Esophagus squamous epithelium (tissue), 5 donors: ENCODE results near the gene PIK3AP1. TPM values are rescaled to one million over a fixed set of nuclear protein-coding genes. Genes with fewer than 3 reads are reported as not detected.
"Not testable (repeated sequence)": the region's sequence is repeated elsewhere in the genome, so short reads cannot be mapped to it uniquely, and the experiment has no call there.

Experiments used
- DNase-seq: peaks from one replicate; lab custom pipeline; 2025; lab: John Stamatoyannopoulos, UW
- H3K27ac ChIP-seq, 4 donors: fragments of 200-600 bp; sonication (generic); one replicate each; pipeline ENCODE4 v1.5.1; 2016 to 2019; ENCODE audit warnings: mild to moderate bottlenecking in 1 of 4
- H3K27me3 ChIP-seq, 4 donors: fragments of 200-600 bp; sonication (generic); 1 replicate in 3 of 4; 2 replicates in 1 of 4; pipeline versions ENCODE4 v1.5.1 to v1.6.0; 2017 to 2021; ENCODE audit warnings: antibody characterized with exemption in 1 of 4
- H3K36me3 ChIP-seq, 3 donors: fragments of 200-600 bp; sonication (generic); one replicate each; pipeline ENCODE4 v1.5.1; 2016 to 2019
- H3K4me1 ChIP-seq, 3 donors: fragments of 200-600 bp; sonication (generic); one replicate each; pipeline ENCODE4 v1.5.1; 2017 to 2019
- H3K4me3 ChIP-seq, 4 donors: fragments of 200-600 bp; sonication (generic); 1 replicate in 3 of 4; 2 replicates in 1 of 4; pipeline ENCODE4 v1.5.1; 2016 to 2019; ENCODE audit warnings: mild to moderate bottlenecking in 2 of 4, moderate library complexity in 1 of 4
- H3K9me3 ChIP-seq, 3 donors: fragments of 200-600 bp; sonication (generic); one replicate each; pipeline ENCODE4 v1.5.1; 2016 to 2019
- POLR2A ChIP-seq, 4 donors: fragments of 450-650 bp; IDR thresholded peaks; one replicate each; pipeline ENCODE4 v1.6.1; 2017; ENCODE audit warnings: antibody characterized with exemption in 4 of 4, mild to moderate bottlenecking in 4 of 4, moderate library complexity in 3 of 4
- WGBS, 2 donors: methylation state at CpG; one replicate each; pipeline ENCODE4 v1.1.5; 2018; 5-methylcytosine and 5-hydroxymethylcytosine counted together
- intact Hi-C: fragments of 100-400 bp; cut with DNase I; formaldehyde crosslinking; loops from one replicate; pipeline ENCODE4 v1.15.0; 2022
- total RNA-seq, 4 donors: library from RNA; depleted of rRNA; stranded (reverse); fragments of >200 nt; gene quantifications; one replicate each; pipeline ENCODE4 v1.1.0, GENCODE V29; 2016
- TF ChIP-seq, protein P1 (sequence below), 6 experiments: fragments of 450-650 bp in 4 of 6; fragments of 200-600 bp in 2 of 6; sonication (generic) in 2 of 6; IDR thresholded peaks; one replicate each; pipeline ENCODE4 v1.5.1; 2016 to 2019; ENCODE audit warnings: antibody characterized with exemption in 6 of 6, mild to moderate bottlenecking in 4 of 6, moderate library complexity in 4 of 6
- donor health status: DM: yes; HTN: yes; CAD: no.

Gene PIK3AP1
- total RNA-seq, 4 donors from 2014 or later: 0.57 to 7.6 (median 3.7) TPM

DNA sequence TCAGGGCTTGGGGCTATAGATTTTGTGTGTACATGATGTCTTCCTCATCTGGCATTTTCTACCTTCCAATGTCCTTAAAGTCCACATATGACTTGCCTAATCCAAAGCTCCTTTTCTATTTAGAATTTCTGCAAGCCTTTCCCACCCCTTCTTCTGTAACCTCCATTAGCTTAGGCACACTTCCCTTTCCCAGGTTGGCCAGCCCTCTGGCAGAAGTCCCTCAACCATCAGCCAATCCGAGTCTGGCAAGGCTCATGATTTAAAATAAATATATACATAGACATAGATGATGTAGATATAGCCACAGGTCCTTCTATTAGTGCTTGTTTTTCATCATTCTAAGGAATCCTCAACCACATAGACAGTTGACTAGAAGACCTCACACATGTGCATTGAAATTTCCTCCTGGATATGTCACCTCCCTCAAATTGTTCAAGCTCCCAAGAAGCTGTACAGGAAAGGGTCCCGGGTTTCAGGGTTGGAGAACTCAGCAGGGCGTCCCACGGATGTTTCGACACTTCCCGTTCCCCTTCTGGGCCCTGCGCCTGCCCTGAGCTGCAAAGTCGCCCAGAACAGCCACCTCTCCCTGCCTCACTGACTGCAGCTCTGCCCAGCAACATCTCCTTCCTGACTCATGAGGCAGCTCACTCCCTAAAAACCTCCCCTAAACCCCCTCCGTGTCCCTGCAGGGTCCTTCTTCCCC, 20.4 kb upstream of the PIK3AP1 start:
- no peak for DNase-seq
- Histone ChIP-seq H3K4me1 (no peaks in the 10 kb centered on the region), H3K36me3 (no peaks in the 10 kb centered on the region), H3K27me3 (no peaks in the 10 kb centered on the region), H3K27ac (peak overlapping the region in 2 of 4 donors; percentile 29 to 34), H3K4me3 (no peak overlapping the region), H3K9me3 (no peaks in the 10 kb centered on the region)
- intact Hi-C loops: no loop called here
- 58 to 68% methylated on average over 9 of the region's 9 CpGs for WGBS, 2 donors
- TF ChIP-seq, protein P1, sequence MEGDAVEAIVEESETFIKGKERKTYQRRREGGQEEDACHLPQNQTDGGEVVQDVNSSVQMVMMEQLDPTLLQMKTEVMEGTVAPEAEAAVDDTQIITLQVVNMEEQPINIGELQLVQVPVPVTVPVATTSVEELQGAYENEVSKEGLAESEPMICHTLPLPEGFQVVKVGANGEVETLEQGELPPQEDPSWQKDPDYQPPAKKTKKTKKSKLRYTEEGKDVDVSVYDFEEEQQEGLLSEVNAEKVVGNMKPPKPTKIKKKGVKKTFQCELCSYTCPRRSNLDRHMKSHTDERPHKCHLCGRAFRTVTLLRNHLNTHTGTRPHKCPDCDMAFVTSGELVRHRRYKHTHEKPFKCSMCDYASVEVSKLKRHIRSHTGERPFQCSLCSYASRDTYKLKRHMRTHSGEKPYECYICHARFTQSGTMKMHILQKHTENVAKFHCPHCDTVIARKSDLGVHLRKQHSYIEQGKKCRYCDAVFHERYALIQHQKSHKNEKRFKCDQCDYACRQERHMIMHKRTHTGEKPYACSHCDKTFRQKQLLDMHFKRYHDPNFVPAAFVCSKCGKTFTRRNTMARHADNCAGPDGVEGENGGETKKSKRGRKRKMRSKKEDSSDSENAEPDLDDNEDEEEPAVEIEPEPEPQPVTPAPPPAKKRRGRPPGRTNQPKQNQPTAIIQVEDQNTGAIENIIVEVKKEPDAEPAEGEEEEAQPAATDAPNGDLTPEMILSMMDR (IDR thresholded peaks at IDR 0.05): no peak
- peak in 1 of 4 donors; percentile 7 for TF ChIP-seq POLR2A (IDR thresholded peaks at IDR 0.05)

DNA sequence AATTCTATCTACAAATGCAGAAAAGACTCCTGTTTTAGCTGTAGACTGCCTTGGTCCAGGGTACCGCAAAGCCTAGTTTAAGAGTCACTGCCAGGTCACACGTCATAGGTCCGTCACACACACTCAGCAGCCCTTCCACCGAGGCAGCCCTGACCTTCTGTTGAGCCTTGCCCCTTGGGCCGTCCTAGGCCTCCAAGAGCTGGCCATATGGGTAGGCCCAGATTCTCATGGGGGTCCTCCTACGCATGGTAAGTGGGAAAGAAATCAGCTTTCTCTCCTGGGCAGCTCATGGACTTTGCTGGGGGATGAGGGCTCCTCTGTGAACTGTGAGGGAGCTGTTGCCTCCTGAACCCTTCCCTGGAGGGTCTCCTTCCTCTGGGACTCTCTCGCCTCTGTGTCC, 19.8 kb upstream of the PIK3AP1 start:
- Histone ChIP-seq H3K36me3 (no peaks in the 10 kb centered on the region), H3K4me1 (no peaks in the 10 kb centered on the region), H3K4me3 (no peak overlapping the region), H3K27ac (peak overlapping the region in 1 of 4 donors; percentile 29), H3K9me3 (no peaks in the 10 kb centered on the region), H3K27me3 (no peaks in the 10 kb centered on the region)
- TF ChIP-seq, protein P1 (IDR thresholded peaks at IDR 0.05): no peak
- TF ChIP-seq POLR2A (IDR thresholded peaks at IDR 0.05): no peak
- DNase-seq: no peak
- WGBS, 2 donors: 92 to 95% methylated on average over 2 to 7 of the region's 7 CpGs
- intact Hi-C loops: no loop called here

DNA sequence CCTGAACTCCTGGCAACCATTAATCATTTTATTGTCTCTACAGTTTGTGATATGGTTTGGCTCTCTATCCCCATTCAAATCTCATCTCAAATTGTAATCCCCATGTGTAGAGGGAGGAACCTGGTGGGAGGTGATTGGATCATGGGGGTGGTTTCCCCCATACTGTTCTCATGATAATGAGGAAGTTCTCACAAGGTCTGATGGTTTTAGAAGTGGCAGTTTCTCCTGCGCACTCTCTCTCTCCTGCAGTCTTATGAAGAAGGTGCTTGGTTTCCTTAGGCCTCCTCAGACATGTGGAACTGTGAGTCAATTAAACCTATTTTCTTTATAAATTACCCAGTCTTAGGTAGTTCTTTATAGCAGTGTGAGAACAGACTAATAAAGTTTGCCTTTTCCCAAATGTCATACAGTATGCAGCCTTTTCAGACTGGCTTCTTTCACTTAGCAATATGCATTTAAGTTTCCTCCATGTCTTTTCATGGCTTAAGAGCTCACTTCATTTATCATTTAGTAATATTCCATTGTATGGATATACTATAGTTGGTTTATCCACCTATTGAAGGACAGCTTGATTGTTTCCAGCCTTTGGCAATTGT, 17.1 kb upstream of the PIK3AP1 start:
- 62 to 100% methylated on average over 1 of the region's 1 CpG for WGBS, 2 donors
- DNase-seq, H3K4me3 ChIP-seq, H3K36me3 ChIP-seq, H3K4me1 ChIP-seq, H3K27ac ChIP-seq, intact Hi-C loops, H3K27me3 ChIP-seq, H3K9me3 ChIP-seq: not testable (repeated sequence)

DNA sequence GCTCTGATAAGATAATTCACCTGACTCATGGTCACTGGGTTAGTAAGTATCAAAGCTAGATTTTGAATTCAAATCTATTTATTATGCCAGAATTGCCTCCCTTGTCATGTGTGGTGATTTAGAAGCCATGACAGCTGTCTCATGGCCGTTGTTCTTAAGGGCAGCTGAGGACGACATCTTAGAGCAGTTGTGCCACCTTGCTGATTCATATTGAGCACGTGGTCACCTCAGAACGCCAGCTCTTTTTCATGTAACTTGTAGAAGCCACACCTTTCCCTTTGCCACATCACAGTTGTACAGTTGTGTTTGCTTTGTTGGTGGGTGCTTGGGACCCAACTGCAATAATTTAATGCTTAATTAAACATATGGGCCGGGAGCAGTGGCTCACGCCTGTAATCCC, 4.3 kb upstream of the PIK3AP1 start:
- TF ChIP-seq POLR2A (IDR thresholded peaks at IDR 0.05): no peak
- TF ChIP-seq, protein P1 (IDR thresholded peaks at IDR 0.05): no peak
- 58% methylated on average over 6 of the region's 6 CpGs; no CpG with 5 or more reads in 1 of the 2 donors for WGBS, 2 donors

DNA sequence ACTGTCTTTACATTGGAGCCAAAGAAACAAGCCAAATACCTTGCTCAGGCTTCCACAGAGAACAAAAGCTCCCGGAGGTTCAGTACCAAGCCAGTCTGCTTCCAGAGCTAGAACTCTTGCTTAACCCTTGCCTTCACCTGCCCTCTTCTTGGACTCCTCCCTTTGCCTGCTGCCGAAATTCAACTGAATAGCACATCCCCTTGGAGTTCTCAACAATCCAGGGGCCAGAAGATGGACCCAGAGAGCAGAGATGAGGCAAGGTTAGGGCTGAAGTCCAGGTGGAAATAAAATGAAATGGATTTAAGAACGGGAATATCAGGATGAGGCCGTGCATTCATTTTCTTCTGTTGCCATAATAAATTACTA, 876 bp upstream of the PIK3AP1 start:
- Histone ChIP-seq H3K27me3 (peaks cover 0 to 50% (median 2%) of the 10 kb centered on the region in 4 donors), H3K36me3 (no peaks in the 10 kb centered on the region), H3K4me1 (peaks cover 7 to 17% (median 14%) of the 10 kb centered on the region in 3 donors), H3K27ac (peak overlapping the region in 1 of 4 donors; percentile 45), H3K9me3 (no peaks in the 10 kb centered on the region), H3K4me3 (peak overlapping the region in 3 of 4 donors; percentile 48 to 67 (median 57))
- TF ChIP-seq, protein P1 (IDR thresholded peaks at IDR 0.05): no peak
- no peak for TF ChIP-seq POLR2A (IDR thresholded peaks at IDR 0.05)
- intact Hi-C loops: no loop called here
- no peak for DNase-seq
- WGBS, 2 donors: 30 to 41% methylated on average over 4 of the region's 4 CpGs

More for the DNA sequence above, 4.3 kb upstream of the PIK3AP1 start:
- Histone ChIP-seq H3K4me3 (no peak overlapping the region), H3K36me3 (no peaks in the 10 kb centered on the region), H3K9me3 (no peaks in the 10 kb centered on the region), H3K4me1 (peaks cover 7 to 17% (median 14%) of the 10 kb centered on the region in 3 donors), H3K27ac (no peak overlapping the region), H3K27me3 (peaks cover 0 to 47% (median 1%) of the 10 kb centered on the region in 4 donors)
- intact Hi-C loops: no loop called here
- DNase-seq: no peak
